Epithelial cell of proximal tubule (primary cell): ENCODE results near the gene BUB3. TPM values are rescaled to one million over a fixed set of nuclear protein-coding genes. Genes with fewer than 3 reads are reported as not detected.
A peak's percentile ranks its signal among the peaks of the same experiment; 100 is the strongest.

ENCODE experiments used
- DNase-seq: peaks from one replicate; pipeline ENCODE4 v3.0.0-alpha.2; 2011; ENCODE audit warnings: low read depth
- H3K4me3 ChIP-seq: 2 replicates; pipeline ENCODE4 v1.5.1; 2011; ENCODE audit warnings: low read depth, mild to moderate bottlenecking, low read length
- total RNA-seq: library from RNA; depleted of rRNA; stranded (reverse); fragments of >200 nt; gene quantifications from 2 replicates; pipeline ENCODE4 v1.2.3, GENCODE V29; 2015
- TF ChIP-seq, protein P1 (sequence below): conservative IDR thresholded peaks from 2 replicates; pipeline ENCODE4 v1.5.1; 2012; ENCODE audit warnings: low read depth, mild to moderate bottlenecking, low read length

The BUB3 gene
- total RNA-seq, 1 donor from 2014 or later: 128 TPM

DNA sequence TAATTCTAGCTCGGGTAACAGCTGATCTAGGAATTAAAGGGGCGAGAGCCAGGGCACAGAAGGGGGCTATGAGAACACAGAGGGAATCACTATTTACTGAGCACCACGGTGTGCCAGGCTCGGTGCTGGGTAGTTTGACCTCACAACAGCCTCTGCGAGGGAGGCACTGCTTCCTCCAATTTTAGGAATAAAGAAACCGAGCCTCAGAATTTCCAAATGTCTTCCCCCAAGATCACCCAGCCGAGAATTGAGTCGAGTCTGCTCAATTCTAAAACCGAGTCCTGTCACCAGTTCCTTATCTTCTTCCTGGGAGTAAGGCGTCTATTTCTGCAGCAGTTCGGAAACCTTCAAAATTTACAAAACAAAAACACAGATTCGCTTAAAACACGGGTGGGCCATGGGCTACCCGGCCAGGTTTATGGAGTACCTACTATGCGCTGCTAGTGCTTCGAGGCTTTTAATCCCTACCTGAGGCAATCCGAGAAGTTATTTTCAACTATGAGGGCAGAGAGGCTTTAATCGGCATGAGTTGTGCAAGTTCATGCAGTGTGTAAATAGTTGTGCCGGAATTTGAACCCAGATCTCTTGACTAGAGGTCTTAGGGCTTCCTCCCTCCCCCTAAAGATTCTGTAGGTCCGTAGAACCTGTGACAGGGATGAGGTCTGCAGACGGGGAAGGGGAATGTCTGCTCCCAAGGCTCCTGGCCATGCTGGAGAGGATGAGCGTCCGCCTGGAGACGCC, 7.1 kb upstream of the BUB3 start:
- DNase-seq: no peak
- no peak overlapping the region for H3K4me3 ChIP-seq
- TF ChIP-seq, protein P1, sequence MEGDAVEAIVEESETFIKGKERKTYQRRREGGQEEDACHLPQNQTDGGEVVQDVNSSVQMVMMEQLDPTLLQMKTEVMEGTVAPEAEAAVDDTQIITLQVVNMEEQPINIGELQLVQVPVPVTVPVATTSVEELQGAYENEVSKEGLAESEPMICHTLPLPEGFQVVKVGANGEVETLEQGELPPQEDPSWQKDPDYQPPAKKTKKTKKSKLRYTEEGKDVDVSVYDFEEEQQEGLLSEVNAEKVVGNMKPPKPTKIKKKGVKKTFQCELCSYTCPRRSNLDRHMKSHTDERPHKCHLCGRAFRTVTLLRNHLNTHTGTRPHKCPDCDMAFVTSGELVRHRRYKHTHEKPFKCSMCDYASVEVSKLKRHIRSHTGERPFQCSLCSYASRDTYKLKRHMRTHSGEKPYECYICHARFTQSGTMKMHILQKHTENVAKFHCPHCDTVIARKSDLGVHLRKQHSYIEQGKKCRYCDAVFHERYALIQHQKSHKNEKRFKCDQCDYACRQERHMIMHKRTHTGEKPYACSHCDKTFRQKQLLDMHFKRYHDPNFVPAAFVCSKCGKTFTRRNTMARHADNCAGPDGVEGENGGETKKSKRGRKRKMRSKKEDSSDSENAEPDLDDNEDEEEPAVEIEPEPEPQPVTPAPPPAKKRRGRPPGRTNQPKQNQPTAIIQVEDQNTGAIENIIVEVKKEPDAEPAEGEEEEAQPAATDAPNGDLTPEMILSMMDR: no peak

DNA sequence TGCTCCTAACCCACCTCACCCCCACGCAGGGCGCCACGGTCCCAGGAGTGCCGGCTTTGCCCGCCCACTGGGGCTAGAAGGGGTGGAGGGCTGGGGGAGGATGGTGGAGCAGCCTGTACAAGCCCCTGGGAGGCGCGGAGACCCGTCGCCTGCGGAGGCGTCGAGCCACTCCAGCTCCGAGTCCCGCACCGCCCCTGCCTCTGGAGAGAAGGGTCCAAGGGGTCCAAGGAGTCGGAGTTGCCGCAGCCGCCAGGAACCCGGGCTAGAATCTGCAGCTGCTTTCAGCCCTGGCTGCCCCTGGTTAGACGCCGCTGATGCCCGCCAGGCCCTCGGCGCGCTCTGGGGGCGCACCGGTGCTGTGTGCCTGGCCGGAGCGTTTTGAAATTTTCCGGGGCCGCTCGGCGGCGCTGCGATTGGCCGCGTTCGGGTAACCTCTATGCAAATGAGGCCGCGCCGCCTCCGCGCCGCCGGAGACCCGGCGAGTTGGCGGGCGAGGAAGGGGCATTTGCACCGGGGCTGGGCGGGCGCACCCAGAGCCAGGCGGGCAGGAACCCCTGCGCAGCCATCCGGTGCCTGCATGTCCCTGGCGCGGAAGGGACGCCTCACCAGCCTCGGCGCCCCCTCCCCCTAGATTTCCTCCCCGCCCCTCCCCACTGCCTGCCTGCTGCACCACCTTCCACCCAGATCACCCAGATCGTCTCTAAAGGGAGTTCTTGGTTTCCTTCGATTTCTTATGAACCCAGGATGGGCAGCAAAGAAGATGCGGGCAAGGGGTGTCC, 6.4 kb upstream of the BUB3 start, which contains the start of gene HMX2:
HMX2 (plus strand) TSS at position 502 of the 779 bp plus-strand sequence; CDS start at position 745, 243 bp downstream.
- DNase-seq: no peak
- TF ChIP-seq, protein P1: no peak
- peak within 1 kb of the TSS; percentile 2 for H3K4me3 ChIP-seq

DNA sequence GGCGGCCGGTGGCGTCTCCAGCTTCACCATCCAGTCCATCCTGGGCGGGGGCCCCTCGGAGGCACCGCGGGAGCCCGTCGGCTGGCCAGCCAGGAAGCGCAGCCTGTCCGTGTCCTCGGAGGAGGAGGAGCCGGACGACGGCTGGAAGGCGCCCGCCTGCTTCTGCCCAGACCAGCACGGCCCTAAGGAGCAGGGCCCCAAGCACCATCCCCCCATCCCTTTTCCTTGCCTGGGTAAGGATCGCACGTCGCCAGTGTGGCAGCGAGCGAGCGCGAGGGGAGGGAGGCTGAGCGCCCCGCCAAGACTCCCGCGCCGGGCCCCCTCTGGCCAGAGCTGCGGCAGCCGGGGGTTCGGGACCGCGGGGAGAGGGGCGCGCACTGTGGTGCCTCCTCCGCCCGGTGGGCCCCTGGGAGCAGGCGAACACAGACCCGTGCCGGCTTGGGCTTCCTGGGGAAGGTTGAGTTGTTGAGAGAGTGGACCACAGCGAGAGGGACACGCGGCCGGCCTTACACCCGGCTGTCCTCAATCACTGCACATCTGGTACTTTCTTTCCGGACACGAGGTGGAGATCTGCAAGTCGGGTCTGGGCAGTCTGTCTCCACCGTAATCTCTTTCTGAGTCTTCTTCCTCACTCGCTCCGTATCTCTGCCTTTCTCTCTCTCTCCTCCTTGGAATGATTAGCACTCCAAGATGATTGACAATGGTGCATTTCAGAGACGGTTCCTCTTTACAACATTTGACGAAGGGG, 5.6 kb upstream of the BUB3 start:
- peak overlapping the region; percentile 2 for H3K4me3 ChIP-seq
- TF ChIP-seq, protein P1: no peak
- DNase-seq: no peak

DNA sequence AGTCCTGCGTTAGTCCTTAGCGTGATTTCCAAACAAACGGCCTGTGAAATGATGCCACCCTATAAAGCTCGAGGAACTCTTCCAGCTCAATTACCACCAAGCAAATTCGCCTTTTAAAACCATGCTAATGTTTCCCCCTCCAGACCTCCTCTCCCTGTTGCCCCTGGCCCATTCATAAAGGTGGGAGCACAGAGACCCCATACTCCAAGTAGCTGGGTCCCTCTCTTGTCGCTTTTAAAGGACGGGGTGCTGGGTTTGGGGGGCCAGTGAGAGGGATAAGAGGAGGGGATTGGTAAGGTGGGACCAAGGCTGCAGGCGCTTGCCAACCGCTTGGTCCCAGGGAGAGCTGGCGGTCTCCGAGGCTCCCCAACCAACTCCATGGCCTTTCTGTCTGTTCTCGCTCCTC, 5.0 kb upstream of the BUB3 start:
- no peak for DNase-seq
- H3K4me3 ChIP-seq: no peak overlapping the region
- TF ChIP-seq, protein P1: no peak

DNA sequence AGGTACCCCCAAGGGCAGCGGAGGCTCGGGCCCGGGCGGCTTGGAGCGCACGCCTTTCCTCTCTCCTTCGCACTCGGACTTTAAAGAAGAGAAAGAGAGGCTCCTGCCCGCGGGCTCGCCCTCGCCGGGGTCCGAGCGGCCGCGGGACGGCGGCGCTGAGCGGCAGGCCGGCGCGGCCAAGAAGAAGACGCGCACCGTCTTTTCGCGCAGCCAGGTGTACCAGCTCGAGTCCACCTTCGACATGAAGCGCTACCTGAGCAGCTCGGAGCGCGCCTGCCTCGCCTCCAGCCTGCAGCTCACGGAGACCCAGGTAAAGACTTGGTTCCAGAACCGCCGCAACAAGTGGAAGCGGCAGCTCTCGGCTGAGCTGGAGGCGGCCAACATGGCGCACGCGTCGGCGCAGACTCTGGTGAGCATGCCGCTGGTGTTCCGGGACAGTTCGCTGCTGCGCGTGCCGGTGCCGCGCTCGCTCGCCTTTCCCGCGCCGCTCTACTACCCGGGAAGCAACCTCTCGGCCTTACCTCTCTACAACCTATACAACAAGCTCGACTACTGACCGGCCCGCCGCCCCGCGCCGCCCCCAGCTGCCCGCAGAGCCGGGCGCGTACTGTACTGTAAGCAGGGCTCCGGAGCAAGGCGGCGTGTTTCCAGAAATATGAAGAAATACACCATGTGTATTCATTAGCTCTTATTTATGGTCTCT, 4.5 kb upstream of the BUB3 start:
- TF ChIP-seq, protein P1: no peak
- no peak for DNase-seq
- peak overlapping the region; percentile 42 for H3K4me3 ChIP-seq

DNA sequence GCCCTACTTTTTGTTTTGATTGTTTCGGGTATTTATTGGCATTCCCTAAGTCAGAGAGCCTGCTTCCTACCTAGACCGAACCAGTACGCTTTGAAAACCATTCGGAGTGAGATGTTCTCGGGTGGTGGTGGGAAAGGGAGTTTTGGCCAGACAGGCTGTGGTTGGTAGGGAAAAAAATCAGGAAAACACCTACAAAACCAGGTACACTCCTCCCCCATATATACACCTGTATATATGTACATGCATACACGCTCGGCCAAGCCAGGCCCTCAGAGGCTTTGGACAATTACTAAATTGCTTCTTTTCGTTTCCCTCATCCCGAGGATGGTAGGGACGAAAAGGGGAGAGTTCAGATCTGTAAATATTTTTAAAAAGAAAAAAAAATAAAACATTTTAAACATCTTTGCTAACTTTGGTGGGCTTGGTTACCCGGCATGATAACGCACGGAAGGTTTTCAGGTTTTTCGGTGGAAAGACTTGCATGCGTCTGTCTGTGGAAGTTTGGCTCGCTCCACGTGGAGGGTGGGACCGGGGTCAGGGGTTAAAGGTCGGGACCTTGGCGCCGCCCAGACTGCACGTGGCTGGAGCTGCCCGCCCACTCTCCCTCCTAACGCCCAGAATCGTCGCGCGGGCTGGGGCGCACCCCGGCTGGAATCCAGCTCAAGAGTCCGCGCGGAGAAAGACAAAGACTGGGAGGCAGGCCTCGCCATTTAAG, 3.8 kb upstream of the BUB3 start:
- peak overlapping the region; percentile 42 for H3K4me3 ChIP-seq
- DNase-seq: no peak
- TF ChIP-seq, protein P1: no peak
